GM23338 (cell line): ENCODE measurements around the gene RAB5B. TPM values are rescaled to one million over a fixed set of nuclear protein-coding genes. Genes with fewer than 3 reads are reported as not detected.

Source experiments
- CREB1 ChIP-seq: fragments of 250-450 bp; sonication (Bioruptor Pico); IDR thresholded peaks from 2 replicates; pipeline ENCODE4 v1.5.0; 2020; ENCODE audit warnings: low read depth, mild to moderate bottlenecking, moderate library complexity
- EZH2 ChIP-seq: fragments of 200-600 bp; sonication (generic); IDR thresholded peaks from one replicate; pipeline ENCODE4 v1.8.0; 2017; ENCODE audit warnings: antibody characterized with exemption, mild to moderate bottlenecking, low read depth; ENCODE audit not compliant: unreplicated experiment
- JUNB ChIP-seq: IDR thresholded peaks from one replicate; pipeline ENCODE4 v1.6.1; 2016; ENCODE audit warnings: antibody characterized with exemption; ENCODE audit not compliant: unreplicated experiment
- NANOG ChIP-seq: IDR thresholded peaks from 2 replicates; pipeline ENCODE4 v1.6.1; 2016; ENCODE audit warnings: antibody characterized with exemption, borderline replicate concordance
- POLR2AphosphoS5 ChIP-seq: IDR thresholded peaks from 2 replicates; pipeline ENCODE4 v1.6.1; 2016; ENCODE audit warnings: antibody characterized with exemption, low read depth
- STAT1 ChIP-seq: IDR thresholded peaks from one replicate; pipeline ENCODE4 v1.6.1; 2016; ENCODE audit warnings: antibody characterized with exemption; ENCODE audit not compliant: unreplicated experiment
- ZNF114 ChIP-seq: fragments of 250-450 bp; sonication (Bioruptor Pico); IDR thresholded peaks from 2 replicates; pipeline ENCODE4 v1.5.0; 2020; ENCODE audit warnings: mild to moderate bottlenecking, moderate library complexity
- polyA plus RNA-seq: library from polyadenylated mRNA; unstranded; fragments of >200 nt; fragmentation: Nextera tagmentation; extraction: Ambion mirVana; gene quantifications from 2 replicates; pipeline ENCODE4 v1.2.1, GENCODE V29; 2016
- total RNA-seq: library from RNA; depleted of rRNA; stranded (reverse); fragments of >200 nt; shearing (Covaris generic); gene quantifications from 2 replicates; pipeline ENCODE4 v1.2.3, GENCODE V29; 2014
- TF ChIP-seq, protein P1 (sequence below): fragments of 250-450 bp; sonication (Bioruptor Pico); IDR thresholded peaks from 2 replicates; pipeline ENCODE4 v1.5.0; 2020; ENCODE audit warnings: mild to moderate bottlenecking, moderate library complexity
- TF ChIP-seq, protein P2 (sequence below): IDR thresholded peaks from 2 replicates; pipeline ENCODE4 v1.6.1; 2016; ENCODE audit warnings: antibody characterized with exemption
- TF ChIP-seq, protein P3 (sequence below), 2 experiments: fragments of 200-600 bp in 1 of 2; sonication (generic) in 1 of 2; conservative IDR thresholded peaks; 2 replicates each; pipeline versions ENCODE4 v1.5.1 to v1.6.1; 2016 to 2017; ENCODE audit warnings: antibody characterized with exemption in 2 of 2, low read depth in 2 of 2, mild to moderate bottlenecking in 2 of 2, moderate library complexity in 1 of 2
- TF ChIP-seq, protein P4 (sequence below): IDR thresholded peaks from one replicate; pipeline ENCODE4 v1.6.1; 2018; ENCODE audit warnings: antibody characterized with exemption; ENCODE audit not compliant: unreplicated experiment

RAB5B gene
- total and polyA plus RNA-seq, 2 experiments from 2014 or later: 19.7 to 46.5 TPM

DNA sequence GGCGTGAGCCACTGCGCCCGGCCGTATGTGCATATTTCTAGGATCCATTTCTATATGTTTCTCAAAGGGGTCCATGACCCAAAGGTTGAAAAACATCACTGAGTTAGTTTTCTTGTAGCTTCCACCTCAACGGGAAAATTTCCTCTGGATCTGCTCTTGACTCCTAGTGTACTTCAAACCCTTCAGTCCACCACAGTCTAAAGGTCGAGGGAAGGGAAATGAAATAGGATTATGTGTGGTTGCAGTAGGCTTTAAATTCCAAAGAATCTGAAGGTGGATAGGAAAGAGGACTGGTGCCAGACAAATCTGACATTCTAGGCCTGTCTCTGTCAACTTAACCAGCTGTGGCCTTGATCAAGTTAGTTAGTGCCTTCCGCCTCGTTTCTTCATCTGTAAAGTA lies 21.5 kb downstream of the RAB5B start (continued):
- TF ChIP-seq, protein P1, sequence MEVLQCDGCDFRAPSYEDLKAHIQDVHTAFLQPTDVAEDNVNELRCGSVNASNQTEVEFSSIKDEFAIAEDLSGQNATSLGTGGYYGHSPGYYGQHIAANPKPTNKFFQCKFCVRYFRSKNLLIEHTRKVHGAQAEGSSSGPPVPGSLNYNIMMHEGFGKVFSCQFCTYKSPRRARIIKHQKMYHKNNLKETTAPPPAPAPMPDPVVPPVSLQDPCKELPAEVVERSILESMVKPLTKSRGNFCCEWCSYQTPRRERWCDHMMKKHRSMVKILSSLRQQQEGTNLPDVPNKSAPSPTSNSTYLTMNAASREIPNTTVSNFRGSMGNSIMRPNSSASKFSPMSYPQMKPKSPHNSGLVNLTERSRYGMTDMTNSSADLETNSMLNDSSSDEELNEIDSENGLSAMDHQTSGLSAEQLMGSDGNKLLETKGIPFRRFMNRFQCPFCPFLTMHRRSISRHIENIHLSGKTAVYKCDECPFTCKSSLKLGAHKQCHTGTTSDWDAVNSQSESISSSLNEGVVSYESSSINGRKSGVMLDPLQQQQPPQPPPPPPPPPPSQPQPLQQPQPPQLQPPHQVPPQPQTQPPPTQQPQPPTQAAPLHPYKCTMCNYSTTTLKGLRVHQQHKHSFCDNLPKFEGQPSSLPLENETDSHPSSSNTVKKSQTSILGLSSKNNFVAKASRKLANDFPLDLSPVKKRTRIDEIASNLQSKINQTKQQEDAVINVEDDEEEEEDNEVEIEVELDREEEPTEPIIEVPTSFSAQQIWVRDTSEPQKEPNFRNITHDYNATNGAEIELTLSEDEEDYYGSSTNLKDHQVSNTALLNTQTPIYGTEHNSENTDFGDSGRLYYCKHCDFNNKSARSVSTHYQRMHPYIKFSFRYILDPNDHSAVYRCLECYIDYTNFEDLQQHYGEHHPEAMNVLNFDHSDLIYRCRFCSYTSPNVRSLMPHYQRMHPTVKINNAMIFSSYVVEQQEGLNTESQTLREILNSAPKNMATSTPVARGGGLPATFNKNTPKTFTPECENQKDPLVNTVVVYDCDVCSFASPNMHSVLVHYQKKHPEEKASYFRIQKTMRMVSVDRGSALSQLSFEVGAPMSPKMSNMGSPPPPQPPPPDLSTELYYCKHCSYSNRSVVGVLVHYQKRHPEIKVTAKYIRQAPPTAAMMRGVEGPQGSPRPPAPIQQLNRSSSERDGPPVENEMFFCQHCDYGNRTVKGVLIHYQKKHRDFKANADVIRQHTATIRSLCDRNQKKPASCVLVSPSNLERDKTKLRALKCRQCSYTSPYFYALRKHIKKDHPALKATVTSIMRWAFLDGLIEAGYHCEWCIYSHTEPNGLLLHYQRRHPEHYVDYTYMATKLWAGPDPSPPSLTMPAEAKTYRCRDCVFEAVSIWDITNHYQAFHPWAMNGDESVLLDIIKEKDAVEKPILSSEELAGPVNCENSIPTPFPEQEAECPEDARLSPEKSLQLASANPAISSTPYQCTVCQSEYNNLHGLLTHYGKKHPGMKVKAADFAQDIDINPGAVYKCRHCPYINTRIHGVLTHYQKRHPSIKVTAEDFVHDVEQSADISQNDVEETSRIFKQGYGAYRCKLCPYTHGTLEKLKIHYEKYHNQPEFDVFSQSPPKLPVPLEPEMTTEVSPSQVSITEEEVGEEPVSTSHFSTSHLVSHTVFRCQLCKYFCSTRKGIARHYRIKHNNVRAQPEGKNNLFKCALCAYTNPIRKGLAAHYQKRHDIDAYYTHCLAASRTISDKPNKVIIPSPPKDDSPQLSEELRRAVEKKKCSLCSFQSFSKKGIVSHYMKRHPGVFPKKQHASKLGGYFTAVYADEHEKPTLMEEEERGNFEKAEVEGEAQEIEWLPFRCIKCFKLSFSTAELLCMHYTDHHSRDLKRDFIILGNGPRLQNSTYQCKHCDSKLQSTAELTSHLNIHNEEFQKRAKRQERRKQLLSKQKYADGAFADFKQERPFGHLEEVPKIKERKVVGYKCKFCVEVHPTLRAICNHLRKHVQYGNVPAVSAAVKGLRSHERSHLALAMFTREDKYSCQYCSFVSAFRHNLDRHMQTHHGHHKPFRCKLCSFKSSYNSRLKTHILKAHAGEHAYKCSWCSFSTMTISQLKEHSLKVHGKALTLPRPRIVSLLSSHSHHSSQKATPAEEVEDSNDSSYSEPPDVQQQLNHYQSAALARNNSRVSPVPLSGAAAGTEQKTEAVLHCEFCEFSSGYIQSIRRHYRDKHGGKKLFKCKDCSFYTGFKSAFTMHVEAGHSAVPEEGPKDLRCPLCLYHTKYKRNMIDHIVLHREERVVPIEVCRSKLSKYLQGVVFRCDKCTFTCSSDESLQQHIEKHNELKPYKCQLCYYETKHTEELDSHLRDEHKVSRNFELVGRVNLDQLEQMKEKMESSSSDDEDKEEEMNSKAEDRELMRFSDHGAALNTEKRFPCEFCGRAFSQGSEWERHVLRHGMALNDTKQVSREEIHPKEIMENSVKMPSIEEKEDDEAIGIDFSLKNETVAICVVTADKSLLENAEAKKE (CRISPR knock-in tag): no peak
- TF ChIP-seq JUNB: no peak
- TF ChIP-seq, protein P2, sequence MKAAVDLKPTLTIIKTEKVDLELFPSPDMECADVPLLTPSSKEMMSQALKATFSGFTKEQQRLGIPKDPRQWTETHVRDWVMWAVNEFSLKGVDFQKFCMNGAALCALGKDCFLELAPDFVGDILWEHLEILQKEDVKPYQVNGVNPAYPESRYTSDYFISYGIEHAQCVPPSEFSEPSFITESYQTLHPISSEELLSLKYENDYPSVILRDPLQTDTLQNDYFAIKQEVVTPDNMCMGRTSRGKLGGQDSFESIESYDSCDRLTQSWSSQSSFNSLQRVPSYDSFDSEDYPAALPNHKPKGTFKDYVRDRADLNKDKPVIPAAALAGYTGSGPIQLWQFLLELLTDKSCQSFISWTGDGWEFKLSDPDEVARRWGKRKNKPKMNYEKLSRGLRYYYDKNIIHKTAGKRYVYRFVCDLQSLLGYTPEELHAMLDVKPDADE: no peak
- no peak for TF ChIP-seq NANOG
- TF ChIP-seq POLR2AphosphoS5: no peak
- TF ChIP-seq EZH2: no peak
- TF ChIP-seq, protein P3, sequence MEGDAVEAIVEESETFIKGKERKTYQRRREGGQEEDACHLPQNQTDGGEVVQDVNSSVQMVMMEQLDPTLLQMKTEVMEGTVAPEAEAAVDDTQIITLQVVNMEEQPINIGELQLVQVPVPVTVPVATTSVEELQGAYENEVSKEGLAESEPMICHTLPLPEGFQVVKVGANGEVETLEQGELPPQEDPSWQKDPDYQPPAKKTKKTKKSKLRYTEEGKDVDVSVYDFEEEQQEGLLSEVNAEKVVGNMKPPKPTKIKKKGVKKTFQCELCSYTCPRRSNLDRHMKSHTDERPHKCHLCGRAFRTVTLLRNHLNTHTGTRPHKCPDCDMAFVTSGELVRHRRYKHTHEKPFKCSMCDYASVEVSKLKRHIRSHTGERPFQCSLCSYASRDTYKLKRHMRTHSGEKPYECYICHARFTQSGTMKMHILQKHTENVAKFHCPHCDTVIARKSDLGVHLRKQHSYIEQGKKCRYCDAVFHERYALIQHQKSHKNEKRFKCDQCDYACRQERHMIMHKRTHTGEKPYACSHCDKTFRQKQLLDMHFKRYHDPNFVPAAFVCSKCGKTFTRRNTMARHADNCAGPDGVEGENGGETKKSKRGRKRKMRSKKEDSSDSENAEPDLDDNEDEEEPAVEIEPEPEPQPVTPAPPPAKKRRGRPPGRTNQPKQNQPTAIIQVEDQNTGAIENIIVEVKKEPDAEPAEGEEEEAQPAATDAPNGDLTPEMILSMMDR (conservative IDR thresholded peaks at IDR 0.05; ENCODE audit: low read depth in 2 of 2): no peak
- no peak for TF ChIP-seq CREB1 (CRISPR knock-in tag)
- TF ChIP-seq, protein P4, sequence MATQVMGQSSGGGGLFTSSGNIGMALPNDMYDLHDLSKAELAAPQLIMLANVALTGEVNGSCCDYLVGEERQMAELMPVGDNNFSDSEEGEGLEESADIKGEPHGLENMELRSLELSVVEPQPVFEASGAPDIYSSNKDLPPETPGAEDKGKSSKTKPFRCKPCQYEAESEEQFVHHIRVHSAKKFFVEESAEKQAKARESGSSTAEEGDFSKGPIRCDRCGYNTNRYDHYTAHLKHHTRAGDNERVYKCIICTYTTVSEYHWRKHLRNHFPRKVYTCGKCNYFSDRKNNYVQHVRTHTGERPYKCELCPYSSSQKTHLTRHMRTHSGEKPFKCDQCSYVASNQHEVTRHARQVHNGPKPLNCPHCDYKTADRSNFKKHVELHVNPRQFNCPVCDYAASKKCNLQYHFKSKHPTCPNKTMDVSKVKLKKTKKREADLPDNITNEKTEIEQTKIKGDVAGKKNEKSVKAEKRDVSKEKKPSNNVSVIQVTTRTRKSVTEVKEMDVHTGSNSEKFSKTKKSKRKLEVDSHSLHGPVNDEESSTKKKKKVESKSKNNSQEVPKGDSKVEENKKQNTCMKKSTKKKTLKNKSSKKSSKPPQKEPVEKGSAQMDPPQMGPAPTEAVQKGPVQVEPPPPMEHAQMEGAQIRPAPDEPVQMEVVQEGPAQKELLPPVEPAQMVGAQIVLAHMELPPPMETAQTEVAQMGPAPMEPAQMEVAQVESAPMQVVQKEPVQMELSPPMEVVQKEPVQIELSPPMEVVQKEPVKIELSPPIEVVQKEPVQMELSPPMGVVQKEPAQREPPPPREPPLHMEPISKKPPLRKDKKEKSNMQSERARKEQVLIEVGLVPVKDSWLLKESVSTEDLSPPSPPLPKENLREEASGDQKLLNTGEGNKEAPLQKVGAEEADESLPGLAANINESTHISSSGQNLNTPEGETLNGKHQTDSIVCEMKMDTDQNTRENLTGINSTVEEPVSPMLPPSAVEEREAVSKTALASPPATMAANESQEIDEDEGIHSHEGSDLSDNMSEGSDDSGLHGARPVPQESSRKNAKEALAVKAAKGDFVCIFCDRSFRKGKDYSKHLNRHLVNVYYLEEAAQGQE: no peak
- TF ChIP-seq STAT1: no peak
- no peak for TF ChIP-seq ZNF114 (CRISPR knock-in tag)
